ENCODE data around the gene GATA6. TPM values are rescaled to one million over a fixed set of nuclear protein-coding genes. Genes with fewer than 3 reads are reported as not detected.

GATA6 gene
- polyA plus RNA-seq, 1 experiment = 1.5 TPM

DNA sequence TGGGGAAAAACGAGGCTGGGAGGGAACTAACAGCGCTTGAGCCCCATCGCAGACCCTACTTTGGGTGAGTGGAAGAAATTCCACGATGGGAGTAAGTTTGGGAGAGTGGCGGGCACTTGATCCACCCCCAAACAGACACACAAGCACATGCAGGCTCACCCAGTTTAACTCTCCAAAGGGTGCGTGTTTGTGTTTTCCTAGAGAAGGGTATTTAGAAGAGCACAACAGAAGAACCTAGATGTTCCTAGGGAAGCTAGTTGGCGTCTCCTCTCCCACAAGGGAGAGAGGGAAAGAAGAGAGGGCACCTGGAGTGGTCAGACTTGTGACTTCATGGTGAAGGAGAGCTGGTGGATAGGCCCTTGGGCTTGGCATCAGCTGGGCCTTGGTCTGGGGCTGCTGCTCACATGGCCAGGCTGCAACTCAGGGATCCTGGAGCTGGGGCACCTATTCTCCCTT lies 3.2 kb downstream of the GATA6 start:
- ChIA-PET CTCF (interaction anchor here (0.8 kb wide), 1 partner anchor 47 kb away, joined by 4 read pairs; no protein-coding TSS in a partner anchor), POLR2A (no interaction called here)
- Histone ChIP-seq H3K27me3 (ENCODE audit: control insufficient read depth, insufficient read depth, low read length) (peaks cover 11% of the 10 kb centered on the region), H3K27ac (ENCODE audit: low read depth, low read length) (no peak overlapping the region), H3K9me3 (ENCODE audit: control insufficient read depth, insufficient read depth, low read length) (no peaks in the 10 kb centered on the region; the same call in 1 of the 2 replicates), H3K4me3 (ENCODE audit: low read depth, low read length) (peak overlapping the region; percentile 44)
- TF ChIP-seq, protein P1, sequence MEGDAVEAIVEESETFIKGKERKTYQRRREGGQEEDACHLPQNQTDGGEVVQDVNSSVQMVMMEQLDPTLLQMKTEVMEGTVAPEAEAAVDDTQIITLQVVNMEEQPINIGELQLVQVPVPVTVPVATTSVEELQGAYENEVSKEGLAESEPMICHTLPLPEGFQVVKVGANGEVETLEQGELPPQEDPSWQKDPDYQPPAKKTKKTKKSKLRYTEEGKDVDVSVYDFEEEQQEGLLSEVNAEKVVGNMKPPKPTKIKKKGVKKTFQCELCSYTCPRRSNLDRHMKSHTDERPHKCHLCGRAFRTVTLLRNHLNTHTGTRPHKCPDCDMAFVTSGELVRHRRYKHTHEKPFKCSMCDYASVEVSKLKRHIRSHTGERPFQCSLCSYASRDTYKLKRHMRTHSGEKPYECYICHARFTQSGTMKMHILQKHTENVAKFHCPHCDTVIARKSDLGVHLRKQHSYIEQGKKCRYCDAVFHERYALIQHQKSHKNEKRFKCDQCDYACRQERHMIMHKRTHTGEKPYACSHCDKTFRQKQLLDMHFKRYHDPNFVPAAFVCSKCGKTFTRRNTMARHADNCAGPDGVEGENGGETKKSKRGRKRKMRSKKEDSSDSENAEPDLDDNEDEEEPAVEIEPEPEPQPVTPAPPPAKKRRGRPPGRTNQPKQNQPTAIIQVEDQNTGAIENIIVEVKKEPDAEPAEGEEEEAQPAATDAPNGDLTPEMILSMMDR (IDR thresholded peaks at IDR 0.05; ENCODE audit: low read depth, low read length) = no peak
- DNase-seq (ENCODE audit: low read depth, low spot score) = no peak

DNA sequence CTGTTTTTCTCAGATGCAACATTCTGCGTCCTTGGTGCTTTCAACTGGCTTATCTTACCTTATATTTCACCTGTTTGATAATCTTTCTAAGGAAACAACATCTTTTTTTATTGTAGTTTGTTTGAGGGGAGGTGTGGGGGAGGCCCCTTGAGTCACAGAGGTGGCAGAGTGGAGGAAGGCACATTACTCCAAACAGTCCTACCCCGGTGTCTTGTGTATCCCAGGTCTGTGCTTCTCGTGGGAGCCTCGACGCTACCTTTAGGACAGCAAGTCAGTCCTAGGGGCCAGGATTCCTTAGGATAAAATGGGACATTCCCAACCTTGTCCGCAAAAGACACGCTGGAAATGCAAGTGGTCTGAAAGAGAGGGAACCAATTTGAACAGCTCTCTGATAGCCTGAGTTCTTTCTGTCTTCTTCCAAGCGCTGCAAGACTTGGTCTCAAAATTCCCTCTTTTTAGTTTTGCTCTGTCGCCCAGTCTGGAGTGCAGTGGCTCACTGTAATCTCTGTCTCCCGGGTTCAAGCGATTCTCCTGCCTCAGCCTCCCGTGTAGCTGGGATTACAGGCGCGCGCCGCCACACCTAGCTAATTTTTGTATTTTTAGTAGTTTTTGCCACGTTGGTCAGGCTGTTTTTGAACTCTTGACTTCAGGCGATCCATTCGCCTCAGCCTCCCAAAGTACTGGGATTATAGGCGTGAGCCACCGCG lies 4.0 kb downstream of the GATA6 start:
- peaks cover 4% of the 10 kb centered on the region for H3K27me3 ChIP-seq (ENCODE audit: control insufficient read depth, insufficient read depth, low read length)
- no peak for DNase-seq (ENCODE audit: low read depth, low spot score)
- CTCF ChIA-PET = no interaction called here

DNA sequence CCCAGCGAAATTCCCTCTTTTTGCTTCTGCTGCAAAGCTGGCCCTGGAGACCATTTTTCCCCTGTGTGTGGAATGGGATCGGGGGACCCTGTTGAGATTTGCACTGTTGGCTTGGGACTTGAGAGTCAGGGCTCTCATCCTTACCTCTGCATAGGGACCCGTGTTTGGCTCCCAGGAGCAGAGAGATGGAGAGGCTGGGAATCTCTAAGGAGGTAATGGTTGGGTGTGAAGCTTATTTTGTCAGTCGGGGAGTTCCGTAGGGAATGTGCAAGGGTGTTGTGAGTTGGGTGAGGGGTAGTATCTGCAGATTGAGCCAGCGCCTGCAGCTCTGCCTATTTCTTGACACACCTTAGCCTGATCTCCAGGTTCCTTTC lies 4.5 kb downstream of the GATA6 start:
- no peaks in the 10 kb centered on the region; the same call in 1 of the 2 replicates for H3K9me3 ChIP-seq (ENCODE audit: control insufficient read depth, insufficient read depth, low read length)
- H3K27me3 ChIP-seq (ENCODE audit: control insufficient read depth, insufficient read depth, low read length) = no peaks in the 10 kb centered on the region
- no peak overlapping the region for H3K27ac ChIP-seq (ENCODE audit: low read depth, low read length)
- H3K4me3 ChIP-seq (ENCODE audit: low read depth, low read length) = no peak overlapping the region
- ChIA-PET CTCF (no interaction called here), POLR2A (interaction anchor here (0.6 kb wide), 1 partner anchor 18 kb away, joined by 3 read pairs; no protein-coding TSS in a partner anchor)
- TF ChIP-seq, protein P1 (IDR thresholded peaks at IDR 0.05; ENCODE audit: low read depth, low read length) = no peak
- DNase-seq (ENCODE audit: low read depth, low spot score) = no peak

More for the DNA sequence above, 4.0 kb downstream of the GATA6 start:
- POLR2A ChIA-PET = no interaction called here
- Histone ChIP-seq H3K4me3 (ENCODE audit: low read depth, low read length) (no peak overlapping the region), H3K27ac (ENCODE audit: low read depth, low read length) (no peak overlapping the region), H3K9me3 (ENCODE audit: control insufficient read depth, insufficient read depth, low read length) (no peaks in the 10 kb centered on the region; the same call in 1 of the 2 replicates)
- TF ChIP-seq, protein P1 (IDR thresholded peaks at IDR 0.05; ENCODE audit: low read depth, low read length) = no peak

DNA sequence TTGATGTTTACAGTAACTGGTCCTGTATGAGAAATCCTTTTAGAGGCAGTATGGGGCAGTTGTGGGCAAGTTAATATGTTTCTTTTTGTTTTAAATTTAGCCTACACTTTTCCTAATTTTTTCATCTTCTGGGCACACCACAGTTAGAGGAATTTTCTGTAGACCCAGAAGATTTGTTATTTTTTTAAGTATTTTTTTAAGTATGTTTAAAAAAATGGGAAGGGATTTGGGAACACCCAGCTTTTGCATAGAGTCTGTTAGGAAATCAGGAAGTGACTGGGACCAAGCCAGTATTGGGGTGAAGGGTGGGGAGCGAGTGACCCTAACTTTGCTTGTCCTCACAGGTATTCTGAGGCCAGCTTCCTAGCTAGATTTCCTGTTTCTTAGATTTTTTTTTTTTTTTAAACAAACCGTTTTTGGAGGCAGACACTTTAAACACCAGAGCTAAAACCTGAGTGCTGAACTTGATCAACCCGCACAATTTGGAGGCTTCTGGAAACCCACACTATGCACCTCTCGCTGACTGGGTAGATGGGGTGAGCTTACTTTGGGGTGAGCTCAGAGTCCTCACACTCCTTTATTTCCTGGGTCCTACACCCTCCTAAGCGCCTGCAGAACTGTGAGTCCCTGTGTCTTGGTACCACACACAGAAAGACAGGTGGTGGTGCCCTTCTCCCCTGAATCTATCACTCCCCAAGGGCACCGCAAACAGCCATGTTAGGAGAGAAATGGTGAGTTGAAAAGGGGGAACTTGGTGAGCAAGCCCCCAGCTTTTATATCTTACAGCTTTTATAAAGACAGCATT lies 5.2 kb downstream of the GATA6 start:
- no peak for DNase-seq (ENCODE audit: low read depth, low spot score)
- no peak overlapping the region for H3K4me3 ChIP-seq (ENCODE audit: low read depth, low read length)

More for the DNA sequence above, 5.2 kb downstream of the GATA6 start:
- ChIA-PET CTCF (interaction anchor here (0.7 kb wide), 1 partner anchor 809 kb away, joined by 4 read pairs; no protein-coding TSS in a partner anchor), POLR2A (interaction anchor here (0.6 to 0.7 kb wide), 3 partner anchors 17 to 226 kb away, joined by 3 to 4 read pairs (median 3); no protein-coding TSS in a partner anchor)
- no peaks in the 10 kb centered on the region; the same call in 1 of the 2 replicates for H3K9me3 ChIP-seq (ENCODE audit: control insufficient read depth, insufficient read depth, low read length)
- TF ChIP-seq, protein P1 (IDR thresholded peaks at IDR 0.05; ENCODE audit: low read depth, low read length) = no peak
- no peak overlapping the region for H3K27ac ChIP-seq (ENCODE audit: low read depth, low read length)
- no peaks in the 10 kb centered on the region for H3K27me3 ChIP-seq (ENCODE audit: control insufficient read depth, insufficient read depth, low read length)

All from AG04450 (cell line).